ELF-1 (cell line): ENCODE data around the gene CTNND2.

Source experiments
- DNase-seq: peaks from one replicate; pipeline ENCODE4 v3.0.0-alpha.2; 2016; ENCODE audit warnings: low read depth, low spot score

CTNND2 gene

GRCh38 chr5:11777096-11777495, 127.2 kb downstream of the CTNND2 start:
- no peak for DNase-seq

- no peak for DNase-seq
These were observed 133.9 kb downstream of the CTNND2 start for GRCh38 chr5:11770310-11770709.

GRCh38 chr5:11760934-11761603, 143.2 kb downstream of the CTNND2 start:
- DNase-seq: no peak

- DNase-seq: no peak
These were observed 145.9 kb downstream of the CTNND2 start for GRCh38 chr5:11758321-11758720.

GRCh38 chr5:11757661-11758060, 146.6 kb downstream of the CTNND2 start:
- no peak for DNase-seq

- DNase-seq: no peak
These were observed 167.2 kb downstream of the CTNND2 start for GRCh38 chr5:11737010-11737409.

GRCh38 chr5:11734369-11734768, 169.9 kb downstream of the CTNND2 start:
- DNase-seq: no peak

- no peak for DNase-seq
These were observed 170.4 kb downstream of the CTNND2 start for GRCh38 chr5:11733840-11734192.

GRCh38 chr5:11733185-11733839, 170.9 kb downstream of the CTNND2 start:
- DNase-seq: no peak

GRCh38 chr5:11724940-11725339, 179.3 kb downstream of the CTNND2 start:
- DNase-seq: no peak

GRCh38 chr5:11719888-11720481, 184.3 kb downstream of the CTNND2 start:
- DNase-seq: peak; percentile 74

- no peak for DNase-seq
These were observed 188.6 kb downstream of the CTNND2 start for GRCh38 chr5:11715461-11716196.

- no peak for DNase-seq
These were observed 192.3 kb downstream of the CTNND2 start for GRCh38 chr5:11711932-11712331.

GRCh38 chr5:11709021-11709420, 195.2 kb downstream of the CTNND2 start:
- no peak for DNase-seq

GRCh38 chr5:11704916-11705315, 199.3 kb downstream of the CTNND2 start:
- DNase-seq: no peak

- peak; percentile 77 for DNase-seq
These were observed 203.9 kb downstream of the CTNND2 start for GRCh38 chr5:11700391-11700790.

GRCh38 chr5:11692636-11693035, 211.6 kb downstream of the CTNND2 start:
- no peak for DNase-seq

GRCh38 chr5:11687498-11687897, 216.7 kb downstream of the CTNND2 start:
- DNase-seq: no peak

GRCh38 chr5:11684607-11685006, 219.6 kb downstream of the CTNND2 start:
- no peak for DNase-seq

GRCh38 chr5:11683666-11684065, 220.6 kb downstream of the CTNND2 start:
- no peak for DNase-seq

GRCh38 chr5:11681796-11682195, 222.4 kb downstream of the CTNND2 start:
- no peak for DNase-seq

GRCh38 chr5:11679676-11680075, 224.6 kb downstream of the CTNND2 start:
- no peak for DNase-seq
